RWPE2 (cell line): ENCODE data around the gene SLC4A2.

ENCODE experiments used
- ATAC-seq: fragments of 200-7000 bp; cut with Tn5 transposase; 3 replicates; pipeline ENCODE4 v1.9.1; 2021; ENCODE audit warnings: low read depth
- DNase-seq: peaks from one replicate; pipeline ENCODE4 v3.0.0-alpha.2; 2020; ENCODE audit warnings: low spot score
- H3K27ac ChIP-seq: fragments of 450-650 bp; 2 replicates; pipeline ENCODE4 v1.5.1; 2017; ENCODE audit warnings: mild to moderate bottlenecking; ENCODE audit not compliant: poor library complexity, severe bottlenecking
- H3K27me3 ChIP-seq: fragments of 250-450 bp; sonication (Bioruptor Pico); 2 replicates; pipeline ENCODE4 v1.5.1; 2021; ENCODE audit warnings: mild to moderate bottlenecking, moderate library complexity; ENCODE audit not compliant: insufficient read depth, poor library complexity, severe bottlenecking
- H3K36me3 ChIP-seq: fragments of 250-450 bp; sonication (Bioruptor Pico); 2 replicates; pipeline ENCODE4 v1.5.1; 2020; ENCODE audit warnings: low read depth, mild to moderate bottlenecking, moderate library complexity
- H3K4me1 ChIP-seq: fragments of 250-450 bp; sonication (Bioruptor Pico); 2 replicates; pipeline ENCODE4 v1.5.1; 2021; ENCODE audit warnings: mild to moderate bottlenecking, moderate library complexity; ENCODE audit not compliant: insufficient read depth, poor library complexity, severe bottlenecking
- H3K4me3 ChIP-seq: fragments of 250-450 bp; sonication (Bioruptor Pico); 2 replicates; pipeline ENCODE4 v1.5.1; 2021; ENCODE audit warnings: mild to moderate bottlenecking, moderate library complexity; ENCODE audit not compliant: severe bottlenecking
- H3K9me3 ChIP-seq: fragments of 250-450 bp; sonication (Bioruptor Pico); 2 replicates; pipeline ENCODE4 v1.5.1; 2021; ENCODE audit warnings: mild to moderate bottlenecking, moderate library complexity; ENCODE audit not compliant: severe bottlenecking
- CTCF ChIP-seq: fragments of 450-650 bp; IDR thresholded peaks from one replicate; pipeline ENCODE4 v1.5.1; 2017; ENCODE audit warnings: mild to moderate bottlenecking, moderate library complexity; ENCODE audit not compliant: poor library complexity, severe bottlenecking

SLC4A2 gene

GRCh38 chr7:151014950-151015349 lies 44.4 kb upstream of the SLC4A2 start:
- ATAC-seq = peak; percentile 47; the same call in 1 of the 3 replicates
- DNase-seq = peak; percentile 60
- no peak overlapping the region for H3K4me3 ChIP-seq
- H3K9me3 ChIP-seq = no peaks in the 10 kb centered on the region
- no peaks in the 10 kb centered on the region for H3K36me3 ChIP-seq
- TF ChIP-seq CTCF = no peak
- peaks cover 12% of the 10 kb centered on the region for H3K27me3 ChIP-seq
- no peaks in the 10 kb centered on the region for H3K4me1 ChIP-seq
- H3K27ac ChIP-seq = no peak overlapping the region

- ATAC-seq (no peak), DNase-seq (peak; percentile 29)
- H3K4me1 ChIP-seq = no peaks in the 10 kb centered on the region
- no peaks in the 10 kb centered on the region for H3K36me3 ChIP-seq
- H3K4me3 ChIP-seq = no peak overlapping the region
- no peak overlapping the region for H3K27ac ChIP-seq
- H3K9me3 ChIP-seq = no peaks in the 10 kb centered on the region
- H3K27me3 ChIP-seq = peaks cover 12% of the 10 kb centered on the region
- no peak for TF ChIP-seq CTCF
Observed at GRCh38 chr7:151015967-151016366, 43.4 kb upstream of the SLC4A2 start.

- ATAC-seq (no peak), DNase-seq (peak; percentile 46)
- Histone ChIP-seq H3K4me3 (no peak overlapping the region), H3K27me3 (peaks cover 12% of the 10 kb centered on the region), H3K4me1 (no peaks in the 10 kb centered on the region), H3K36me3 (no peaks in the 10 kb centered on the region), H3K9me3 (no peaks in the 10 kb centered on the region), H3K27ac (no peak overlapping the region)
- TF ChIP-seq CTCF = no peak
Observed at GRCh38 chr7:151016505-151016904, 42.9 kb upstream of the SLC4A2 start.

- peaks cover 12% of the 10 kb centered on the region for H3K27me3 ChIP-seq
- H3K36me3 ChIP-seq = no peaks in the 10 kb centered on the region
- H3K9me3 ChIP-seq = no peaks in the 10 kb centered on the region
- H3K27ac ChIP-seq = no peak overlapping the region
- peak; percentile 38 for DNase-seq
- ATAC-seq = no peak
- H3K4me3 ChIP-seq = no peak overlapping the region
- no peak for TF ChIP-seq CTCF
- no peaks in the 10 kb centered on the region for H3K4me1 ChIP-seq
Observed at GRCh38 chr7:151016942-151017341, 42.4 kb upstream of the SLC4A2 start.

GRCh38 chr7:151017370-151017952 lies 41.9 kb upstream of the SLC4A2 start:
- no peak overlapping the region for H3K4me3 ChIP-seq
- no peaks in the 10 kb centered on the region for H3K4me1 ChIP-seq
- H3K9me3 ChIP-seq = no peaks in the 10 kb centered on the region
- H3K27ac ChIP-seq = no peak overlapping the region
- H3K27me3 ChIP-seq = peaks cover 12% of the 10 kb centered on the region
- peak; percentile 61 for DNase-seq
- H3K36me3 ChIP-seq = no peaks in the 10 kb centered on the region
- no peak for ATAC-seq
- TF ChIP-seq CTCF = no peak
